GM12872 (cell line): Measurements from ENCODE around the gene OR52E6.

Experiments used
- TF ChIP-seq, protein P1 (sequence below): IDR thresholded peaks from 3 replicates; pipeline ENCODE4 v1.5.1; 2011; ENCODE audit warnings: low read depth, mild to moderate bottlenecking, low read length, moderate library complexity; ENCODE audit not compliant: insufficient read depth

The OR52E6 gene

DNA sequence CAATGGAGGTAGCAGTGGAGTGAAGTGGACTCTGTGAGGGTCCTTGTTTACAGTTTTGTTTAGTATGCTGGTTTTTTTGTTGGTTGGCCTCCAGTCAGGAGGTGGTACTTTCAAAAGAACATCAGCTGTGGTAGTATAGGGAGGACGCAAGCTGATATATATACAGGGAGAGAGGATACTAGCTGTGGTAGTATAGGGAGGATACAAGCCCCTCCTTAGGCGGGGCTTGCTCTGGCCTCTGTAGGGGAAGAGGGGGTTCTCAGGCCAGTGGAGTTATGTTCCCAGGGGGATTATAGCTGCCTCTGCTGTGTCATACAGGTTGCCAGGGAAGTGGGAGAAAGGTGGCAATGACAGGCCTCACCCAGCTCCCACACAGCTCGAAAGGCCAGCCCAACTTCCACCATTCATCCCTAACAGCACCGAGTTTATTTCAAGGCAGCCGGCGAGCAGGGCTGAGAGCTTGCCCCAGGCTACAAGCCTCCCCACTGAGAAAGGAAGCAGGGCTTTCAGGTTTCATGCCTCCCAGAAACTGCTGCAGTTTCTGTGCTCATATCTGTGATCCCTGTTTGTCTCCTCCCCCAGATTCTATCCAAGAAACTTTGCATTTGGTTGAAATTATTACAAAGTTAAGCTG is 10.4 kb downstream of the OR52E6 start:
- TF ChIP-seq, protein P1, sequence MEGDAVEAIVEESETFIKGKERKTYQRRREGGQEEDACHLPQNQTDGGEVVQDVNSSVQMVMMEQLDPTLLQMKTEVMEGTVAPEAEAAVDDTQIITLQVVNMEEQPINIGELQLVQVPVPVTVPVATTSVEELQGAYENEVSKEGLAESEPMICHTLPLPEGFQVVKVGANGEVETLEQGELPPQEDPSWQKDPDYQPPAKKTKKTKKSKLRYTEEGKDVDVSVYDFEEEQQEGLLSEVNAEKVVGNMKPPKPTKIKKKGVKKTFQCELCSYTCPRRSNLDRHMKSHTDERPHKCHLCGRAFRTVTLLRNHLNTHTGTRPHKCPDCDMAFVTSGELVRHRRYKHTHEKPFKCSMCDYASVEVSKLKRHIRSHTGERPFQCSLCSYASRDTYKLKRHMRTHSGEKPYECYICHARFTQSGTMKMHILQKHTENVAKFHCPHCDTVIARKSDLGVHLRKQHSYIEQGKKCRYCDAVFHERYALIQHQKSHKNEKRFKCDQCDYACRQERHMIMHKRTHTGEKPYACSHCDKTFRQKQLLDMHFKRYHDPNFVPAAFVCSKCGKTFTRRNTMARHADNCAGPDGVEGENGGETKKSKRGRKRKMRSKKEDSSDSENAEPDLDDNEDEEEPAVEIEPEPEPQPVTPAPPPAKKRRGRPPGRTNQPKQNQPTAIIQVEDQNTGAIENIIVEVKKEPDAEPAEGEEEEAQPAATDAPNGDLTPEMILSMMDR, result no peak

DNA sequence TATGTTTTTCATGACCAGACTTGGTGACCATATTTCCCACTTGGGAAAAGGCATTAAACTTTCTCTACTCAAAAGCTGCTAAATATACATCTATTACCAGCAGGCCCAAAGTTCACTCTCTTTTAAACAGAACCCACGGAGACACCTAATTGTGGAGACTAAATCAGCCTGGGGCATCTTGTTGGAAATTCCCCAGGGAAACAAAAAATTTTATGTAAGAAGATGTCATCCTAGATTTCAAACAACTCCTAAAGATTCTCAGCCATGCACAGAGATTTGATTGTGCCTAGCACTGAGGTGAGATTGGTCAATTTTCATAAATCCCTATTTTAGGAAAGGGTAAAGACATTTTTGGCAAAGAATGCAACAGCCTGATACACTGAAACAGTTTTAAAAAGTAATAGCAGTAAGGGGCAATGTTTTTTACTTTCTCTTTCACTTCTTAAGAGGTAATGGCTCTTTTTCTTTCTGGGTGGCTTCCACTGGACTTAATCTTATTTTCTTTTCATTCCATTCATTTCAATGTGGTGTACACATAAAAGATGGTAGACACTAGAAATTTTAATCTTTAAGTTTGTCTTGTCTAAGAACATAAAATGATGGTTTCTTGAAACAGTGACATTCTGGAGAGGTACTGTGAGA is 23.3 kb downstream of the OR52E6 start:
- TF ChIP-seq, protein P1, result no peak

DNA sequence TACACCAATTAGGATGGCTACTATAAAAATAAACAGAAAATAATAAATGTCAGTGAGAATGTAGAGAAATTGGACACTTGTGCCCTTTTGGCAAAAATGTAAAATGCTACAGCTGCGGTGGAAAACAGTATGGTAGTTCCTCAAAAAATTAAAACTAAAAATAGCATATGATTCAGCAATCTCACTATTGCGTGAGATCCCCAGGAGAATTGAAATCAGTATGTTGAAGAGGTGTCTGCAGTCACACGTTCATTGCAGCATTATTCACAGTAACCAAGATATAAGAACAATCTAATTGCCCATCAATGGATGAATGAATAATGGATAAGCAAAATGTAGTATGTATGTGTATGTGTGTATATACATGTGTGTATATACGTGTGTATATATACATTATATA is 26.2 kb downstream of the OR52E6 start:
- TF ChIP-seq, protein P1, result no peak

DNA sequence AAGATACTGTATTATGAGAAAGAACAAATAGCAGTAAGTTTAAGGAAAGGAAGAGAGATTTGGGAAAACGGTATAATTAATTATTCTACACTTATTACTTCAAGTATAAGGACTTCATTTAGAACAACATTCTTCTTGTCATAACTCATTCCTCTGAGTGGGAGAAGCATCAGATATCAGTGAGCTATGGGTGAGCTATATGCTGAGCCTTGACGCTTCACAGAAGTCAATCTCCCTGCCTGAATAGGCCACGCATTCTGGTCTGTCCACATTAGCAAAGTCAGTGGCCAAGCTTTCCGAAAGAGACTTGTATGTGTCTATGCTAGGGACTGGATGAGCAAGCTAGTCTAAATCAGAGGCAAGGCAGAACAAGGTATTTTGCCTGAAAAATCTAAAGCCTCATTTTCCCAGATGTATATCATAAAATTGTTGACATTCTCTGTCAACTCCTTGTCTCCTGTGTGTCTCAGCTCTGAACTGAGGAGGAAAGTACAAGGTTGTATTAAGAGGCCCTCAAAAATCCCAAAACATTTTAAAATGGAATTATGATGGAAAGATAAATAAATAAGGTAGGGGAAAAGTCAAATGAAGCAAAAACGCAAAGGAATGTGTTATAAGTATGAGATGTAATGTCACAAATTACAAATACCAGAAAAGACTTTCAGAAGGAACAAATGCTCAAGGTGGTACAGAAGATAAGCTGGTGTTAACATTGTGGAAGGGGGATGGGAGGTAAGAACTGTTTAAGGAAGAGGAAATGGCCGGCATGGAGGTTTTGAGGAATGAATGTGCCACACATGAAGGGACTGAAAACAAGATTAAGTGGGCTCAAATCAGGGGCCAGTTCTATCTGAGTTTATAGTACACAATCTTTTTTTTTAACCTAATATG is 31.5 kb downstream of the OR52E6 start:
- TF ChIP-seq, protein P1, result no peak

DNA sequence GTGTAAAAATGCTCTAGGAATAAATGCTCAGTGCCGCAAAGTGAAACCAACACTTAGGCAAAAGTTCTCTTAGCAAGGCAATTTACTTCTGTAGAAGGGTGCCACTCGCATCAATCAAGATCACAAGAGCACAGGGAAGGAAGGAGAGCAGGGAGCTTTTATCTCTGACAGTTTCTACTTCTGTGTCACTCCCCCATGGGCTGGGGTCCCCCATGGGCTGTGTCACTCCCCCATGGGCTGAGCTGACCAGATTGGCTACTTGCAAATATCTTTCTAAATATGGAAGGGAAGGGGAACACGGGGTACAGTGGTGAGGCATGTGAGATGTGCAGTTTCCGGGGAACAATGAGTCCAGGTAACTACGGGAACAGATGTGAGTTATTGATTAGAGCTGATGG is 32.6 kb downstream of the OR52E6 start:
- TF ChIP-seq, protein P1, result no peak

DNA sequence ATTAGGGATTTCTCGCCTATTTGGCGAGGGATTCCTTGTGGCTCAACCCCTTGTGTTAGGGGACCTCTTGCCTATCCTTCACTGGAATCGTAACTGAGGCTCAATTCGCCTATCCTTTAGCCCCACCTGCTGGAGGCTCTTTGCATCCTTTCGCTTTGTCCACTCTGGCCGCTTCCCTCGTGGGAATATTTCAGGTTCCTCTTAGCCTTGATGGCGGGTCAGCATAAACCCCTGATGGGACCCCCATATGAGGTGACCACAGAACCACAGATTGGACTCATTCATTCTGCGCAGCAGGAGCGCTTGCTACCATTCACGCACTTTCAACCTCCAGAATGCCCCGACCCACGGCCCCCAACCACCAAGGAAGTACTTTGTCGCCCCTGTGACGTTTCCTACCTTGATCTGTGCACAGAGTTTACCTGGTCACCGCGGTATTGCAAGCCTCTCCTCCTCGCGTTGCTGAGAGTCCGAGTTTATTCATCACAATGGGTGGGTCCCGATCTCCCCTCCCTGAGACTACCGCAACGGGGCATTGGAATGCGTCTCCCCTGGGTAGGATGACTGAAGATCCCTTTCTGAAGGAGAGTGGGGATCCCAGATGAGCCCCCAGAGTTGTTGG is 33.1 kb downstream of the OR52E6 start, which contains the start of gene OR52N2:
Gene OR52N2 (plus strand): TSS at position 425 of the 622 bp plus-strand sequence. CDS start 11,412 bp downstream, outside the sequence.
- TF ChIP-seq, protein P1, result peak; percentile 82

DNA sequence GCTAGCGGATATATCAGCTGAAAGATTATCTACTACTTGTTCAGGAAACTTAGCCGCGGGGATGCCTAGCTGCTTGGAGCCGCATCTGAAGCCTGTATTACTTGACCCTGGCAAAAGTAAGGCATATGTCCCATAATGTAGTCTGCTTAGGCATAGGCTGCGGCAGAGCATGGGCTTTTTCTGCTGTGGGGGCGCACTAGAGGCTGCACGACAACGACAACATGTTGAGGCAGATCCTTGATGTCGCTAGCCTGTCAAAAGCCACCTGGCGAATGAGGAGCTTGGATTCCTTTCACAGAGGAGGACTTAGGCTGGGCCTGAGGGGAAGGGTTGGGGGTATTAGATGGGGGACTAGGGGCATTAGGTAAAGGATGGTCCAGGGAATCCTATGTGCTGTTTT is 34.1 kb downstream of the OR52E6 start:
- TF ChIP-seq, protein P1, result no peak
